Immature natural killer cell (primary cell): Measurements from ENCODE around the gene ANKRD13A. TPM values are rescaled to one million over a fixed set of nuclear protein-coding genes. Genes with fewer than 3 reads are reported as not detected.
A peak's percentile ranks its signal among the peaks of the same experiment; 100 is the strongest.
"Not testable (repeated sequence)": the region's sequence is repeated elsewhere in the genome, so short reads cannot be mapped to it uniquely, and the experiment has no call there.

Source experiments
- DNase-seq, 3 donors: peaks; one replicate each; pipeline ENCODE4 v3.0.0; 2022; ENCODE audit warnings: mixed read lengths in 1 of 3
- H3K27ac Mint-ChIP-seq, 6 donors: one replicate each; pipeline ENCODE4 v1.8.0; 2020; ENCODE audit warnings: mixed read lengths in 6 of 6, mild to moderate bottlenecking in 5 of 6, inconsistent platforms in 4 of 6, moderate library complexity in 3 of 6
- H3K27me3 Mint-ChIP-seq, 3 donors: one replicate each; pipeline ENCODE4 v1.8.0; 2020 to 2021; ENCODE audit warnings: low read depth in 3 of 3, mild to moderate bottlenecking in 3 of 3, mixed read lengths in 3 of 3, moderate library complexity in 3 of 3, inconsistent platforms in 1 of 3
- H3K36me3 Mint-ChIP-seq, 3 donors: one replicate each; pipeline ENCODE4 v1.8.0; 2020; ENCODE audit warnings: mixed read lengths in 3 of 3, inconsistent platforms in 2 of 3, mild to moderate bottlenecking in 2 of 3
- H3K4me1 Mint-ChIP-seq, 2 donors: one replicate each; pipeline ENCODE4 v1.8.0; 2020; ENCODE audit warnings: inconsistent platforms in 2 of 2, mild to moderate bottlenecking in 2 of 2, mixed read lengths in 2 of 2, moderate library complexity in 1 of 2
- H3K4me3 Mint-ChIP-seq, 5 donors: one replicate each; pipeline ENCODE4 v1.8.0; 2020; ENCODE audit warnings: mild to moderate bottlenecking in 5 of 5, mixed read lengths in 5 of 5, inconsistent platforms in 3 of 5, moderate library complexity in 3 of 5
- H3K9me3 Mint-ChIP-seq, 6 donors: one replicate each; pipeline ENCODE4 v1.8.0; 2020; ENCODE audit warnings: mild to moderate bottlenecking in 6 of 6, mixed read lengths in 6 of 6, inconsistent platforms in 4 of 6, moderate library complexity in 3 of 6
- polyA plus RNA-seq, 3 donors: library from polyadenylated mRNA; unstranded; fragments of 300-500 nt; fragmentation: Illumina TruSeq; gene quantifications; one replicate each; pipeline ENCODE4 v1.2.3, GENCODE V29; 2021

Gene ANKRD13A
- polyA plus RNA-seq, 3 donors from 2014 or later: 39.8 to 62.9 (median 40.8) TPM

DNA sequence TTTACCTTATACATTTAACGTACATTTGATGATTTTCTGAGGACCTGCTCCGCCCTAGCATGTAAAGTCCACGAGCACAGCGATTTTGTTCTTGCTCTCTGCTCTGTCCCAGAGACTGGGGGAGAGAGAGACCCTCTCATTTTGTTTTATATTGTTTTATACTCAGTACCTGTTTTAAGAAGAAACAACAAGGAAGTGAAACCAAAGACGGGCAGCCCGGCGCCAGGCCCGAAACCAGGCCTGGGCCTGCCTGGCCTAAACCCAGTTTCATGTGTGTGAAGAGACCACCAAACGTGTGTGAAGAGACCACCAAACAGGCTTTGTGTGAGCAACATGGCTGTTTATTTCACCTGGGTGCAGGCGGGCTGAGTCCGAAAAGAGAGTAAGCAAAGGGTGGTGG, 49.8 kb downstream of the ANKRD13A start:
- DNase-seq, H3K36me3 Mint-ChIP-seq, H3K9me3 Mint-ChIP-seq, H3K27me3 Mint-ChIP-seq: not testable (repeated sequence)
- peaks cover 27% of the 10 kb centered on the region in 2 donors for H3K4me1 Mint-ChIP-seq
- peak overlapping the region; percentile 84 to 99 (median 97) for H3K27ac Mint-ChIP-seq
- H3K4me3 Mint-ChIP-seq: peak overlapping the region; percentile 91 to 98 (median 93)

- H3K36me3 Mint-ChIP-seq, H3K27me3 Mint-ChIP-seq, DNase-seq, H3K9me3 Mint-ChIP-seq: not testable (repeated sequence)
- Mint-ChIP-seq H3K4me1 (peaks cover 27% of the 10 kb centered on the region in 2 donors), H3K4me3 (peak overlapping the region in 1 of 5 donors; percentile 29), H3K27ac (peak overlapping the region in 5 of 6 donors; percentile 42 to 97 (median 84))
Measured at GRCh38 chr12:110049666-110050065, 50.4 kb downstream of the ANKRD13A start.

DNA sequence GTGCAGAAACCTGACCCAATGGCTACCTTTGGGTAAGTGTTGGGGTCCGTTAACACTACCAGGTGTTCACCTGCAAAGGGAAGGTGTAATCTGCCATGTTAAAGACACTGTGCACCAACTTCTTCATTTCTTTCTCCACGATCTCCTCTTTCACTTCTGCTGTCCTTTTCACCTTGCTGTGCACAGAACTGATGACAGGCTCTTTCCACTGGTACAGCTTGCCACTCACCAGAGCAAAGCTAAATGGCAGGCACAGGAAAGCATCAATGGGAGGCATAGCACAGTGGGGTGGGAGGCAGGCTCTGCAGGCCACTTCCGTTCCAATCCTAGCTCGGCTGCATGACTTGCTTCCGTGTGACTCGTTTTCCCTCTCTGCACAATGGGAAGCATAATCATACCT, 51.7 kb downstream of the ANKRD13A start:
- H3K27me3 Mint-ChIP-seq: peaks cover 0 to 4% (median 3%) of the 10 kb centered on the region in 3 donors
- peaks cover 27% of the 10 kb centered on the region in 2 donors for H3K4me1 Mint-ChIP-seq
- no peak overlapping the region for H3K4me3 Mint-ChIP-seq
- H3K36me3 Mint-ChIP-seq: no peaks in the 10 kb centered on the region
- no peak for DNase-seq
- no peaks in the 10 kb centered on the region for H3K9me3 Mint-ChIP-seq
- H3K27ac Mint-ChIP-seq: peak overlapping the region in 1 of 6 donors; percentile 7

DNA sequence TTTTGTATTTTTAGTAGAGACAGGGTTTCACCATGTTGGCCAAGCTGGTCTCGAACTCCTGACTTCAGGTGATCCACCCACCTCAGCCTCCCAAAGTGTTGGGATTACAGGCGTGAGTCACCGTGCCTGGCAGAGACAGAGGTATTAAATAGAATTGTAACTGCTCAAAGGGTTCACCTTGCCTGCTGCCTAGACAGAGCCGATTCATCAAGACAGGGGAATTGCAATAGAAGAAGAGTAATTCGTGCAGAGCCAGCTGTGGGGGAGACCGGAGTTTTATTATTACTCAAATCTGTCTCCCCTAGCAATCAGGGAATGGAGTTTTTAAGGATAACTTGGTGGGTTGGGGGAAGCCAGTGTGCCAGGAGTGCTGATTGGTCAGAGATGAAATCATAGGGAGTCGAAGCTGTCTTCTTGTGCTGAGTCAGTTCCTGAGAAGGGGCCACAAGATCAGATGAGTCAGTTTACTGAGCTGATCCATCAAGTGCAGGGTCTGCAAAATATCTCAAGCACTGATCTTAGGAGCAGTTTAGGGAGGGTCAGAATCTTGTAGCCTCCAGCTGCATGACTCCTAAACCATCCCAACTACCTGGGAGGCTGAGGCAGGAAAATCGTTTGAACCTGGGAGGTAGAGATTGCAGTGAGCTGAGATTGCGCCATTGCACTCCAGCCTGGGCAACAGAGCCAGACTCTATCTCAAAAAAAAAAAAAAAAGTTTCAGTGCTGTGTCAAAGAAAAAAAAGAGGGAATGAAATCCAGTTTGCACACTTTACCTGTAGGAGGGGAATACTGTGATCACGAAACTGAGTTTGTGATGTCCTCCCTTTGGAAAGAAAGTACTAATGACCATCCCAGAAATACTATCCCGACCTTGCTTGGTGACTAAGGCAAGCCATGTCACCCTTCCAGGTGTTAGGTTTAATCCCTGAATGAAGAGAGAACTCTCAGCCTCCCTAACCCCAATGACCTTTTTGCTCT, 56.4 kb downstream of the ANKRD13A start:
- not testable (repeated sequence) for H3K27me3 Mint-ChIP-seq, H3K4me3 Mint-ChIP-seq, H3K9me3 Mint-ChIP-seq, H3K36me3 Mint-ChIP-seq, H3K4me1 Mint-ChIP-seq, DNase-seq
- peak overlapping the region in 1 of 6 donors; percentile 21 for H3K27ac Mint-ChIP-seq

GRCh38 chr12:110056643-110057042, 57.4 kb downstream of the ANKRD13A start:
- H3K4me1 Mint-ChIP-seq, H3K27me3 Mint-ChIP-seq, DNase-seq, H3K36me3 Mint-ChIP-seq, H3K9me3 Mint-ChIP-seq, H3K27ac Mint-ChIP-seq, H3K4me3 Mint-ChIP-seq: not testable (repeated sequence)

GRCh38 chr12:110058875-110059615, 59.8 kb downstream of the ANKRD13A start:
- Mint-ChIP-seq H3K4me3 (no peak overlapping the region), H3K36me3 (no peaks in the 10 kb centered on the region), H3K27ac (no peak overlapping the region), H3K4me1 (no peaks in the 10 kb centered on the region), H3K9me3 (no peaks in the 10 kb centered on the region), H3K27me3 (peaks cover 4 to 5% (median 4%) of the 10 kb centered on the region in 3 donors)
- no peak for DNase-seq

DNA sequence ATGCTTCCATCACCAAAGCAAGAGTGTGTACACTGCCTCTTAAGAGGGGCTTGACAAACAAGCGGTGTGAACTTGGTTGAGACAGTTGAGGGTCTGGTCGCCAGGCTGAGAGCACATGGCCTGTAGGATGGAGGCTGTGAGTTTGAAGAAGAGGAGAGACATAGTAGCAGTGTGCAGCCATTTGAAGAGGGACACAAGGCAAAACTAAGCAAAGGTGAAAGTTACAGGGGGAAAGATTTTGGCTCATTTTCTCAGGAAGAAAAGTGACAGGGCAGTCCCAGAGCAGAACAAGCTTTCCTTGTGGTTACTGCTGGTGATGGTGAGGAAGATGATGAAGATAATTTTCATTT, 60.4 kb downstream of the ANKRD13A start:
- no peak for DNase-seq
- Mint-ChIP-seq H3K36me3 (no peaks in the 10 kb centered on the region), H3K9me3 (no peaks in the 10 kb centered on the region), H3K4me1 (no peaks in the 10 kb centered on the region), H3K27ac (no peak overlapping the region), H3K4me3 (no peak overlapping the region), H3K27me3 (peaks cover 4 to 5% (median 4%) of the 10 kb centered on the region in 3 donors)

DNA sequence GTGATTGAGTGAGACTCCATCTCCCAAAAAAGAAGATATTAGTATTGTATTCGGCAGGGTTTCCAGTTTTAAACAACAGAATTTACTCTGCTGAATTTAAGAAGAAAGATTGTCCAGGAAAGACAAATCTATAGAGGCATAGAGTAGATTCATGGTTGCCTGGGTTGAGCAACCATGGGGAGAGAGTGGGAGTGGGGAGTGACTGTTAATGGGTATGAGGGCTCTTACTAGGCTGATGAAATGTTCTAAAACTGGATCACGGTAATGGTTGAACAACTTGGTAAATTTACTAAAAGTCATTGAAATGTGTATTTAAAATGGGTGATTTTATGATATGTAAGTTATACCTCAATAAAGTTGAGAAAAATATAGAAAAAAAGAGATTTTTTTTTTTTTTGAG, 63.0 kb downstream of the ANKRD13A start:
- no peaks in the 10 kb centered on the region for H3K4me1 Mint-ChIP-seq
- H3K27me3 Mint-ChIP-seq: peaks cover 4 to 5% (median 4%) of the 10 kb centered on the region in 3 donors
- no peak overlapping the region for H3K27ac Mint-ChIP-seq
- no peak overlapping the region for H3K4me3 Mint-ChIP-seq
- H3K36me3 Mint-ChIP-seq: no peaks in the 10 kb centered on the region
- DNase-seq: no peak
- H3K9me3 Mint-ChIP-seq: no peaks in the 10 kb centered on the region

- no peaks in the 10 kb centered on the region for H3K36me3 Mint-ChIP-seq
- no peak overlapping the region for H3K4me3 Mint-ChIP-seq
- no peak for DNase-seq
- peak overlapping the region in 1 of 6 donors; percentile 1 for H3K27ac Mint-ChIP-seq
- peaks cover 4% of the 10 kb centered on the region in 3 donors for H3K27me3 Mint-ChIP-seq
- H3K4me1 Mint-ChIP-seq: no peaks in the 10 kb centered on the region
- H3K9me3 Mint-ChIP-seq: no peaks in the 10 kb centered on the region
Measured at GRCh38 chr12:110065540-110065939, 66.3 kb downstream of the ANKRD13A start.

DNA sequence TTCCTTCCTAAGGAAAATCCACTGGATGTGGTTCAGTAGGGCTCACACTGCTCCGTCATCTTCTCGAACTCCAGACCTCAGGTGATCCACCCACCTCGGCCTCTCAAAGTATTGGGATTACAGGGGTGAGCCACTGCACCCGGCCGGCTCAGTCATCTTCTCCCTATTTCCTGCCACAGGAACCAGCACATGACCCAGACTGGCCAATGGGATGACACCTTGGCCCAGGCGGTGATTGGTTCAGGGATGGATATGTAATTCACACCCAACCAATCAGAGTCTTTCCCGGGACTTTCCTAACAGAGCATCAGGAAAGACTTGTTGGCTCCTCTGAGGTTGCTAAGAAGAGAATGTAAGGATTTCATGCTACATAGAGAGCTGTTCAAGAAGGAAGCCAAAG, 68.3 kb downstream of the ANKRD13A start:
- no peak overlapping the region for H3K4me3 Mint-ChIP-seq
- H3K27ac Mint-ChIP-seq: no peak overlapping the region
- H3K9me3 Mint-ChIP-seq: no peaks in the 10 kb centered on the region
- DNase-seq: no peak
- H3K4me1 Mint-ChIP-seq: peaks cover 0 to 2% of the 10 kb centered on the region in 2 donors
- H3K36me3 Mint-ChIP-seq: no peaks in the 10 kb centered on the region
- peaks cover 0 to 7% (median 0%) of the 10 kb centered on the region in 3 donors for H3K27me3 Mint-ChIP-seq

- H3K4me1 Mint-ChIP-seq, H3K36me3 Mint-ChIP-seq, H3K9me3 Mint-ChIP-seq, H3K4me3 Mint-ChIP-seq, H3K27ac Mint-ChIP-seq, H3K27me3 Mint-ChIP-seq, DNase-seq: not testable (repeated sequence)
Measured at GRCh38 chr12:110068115-110068514, 68.9 kb downstream of the ANKRD13A start.

- DNase-seq: no peak
- Mint-ChIP-seq H3K4me3 (no peak overlapping the region), H3K27me3 (peaks cover 0 to 9% (median 0%) of the 10 kb centered on the region in 3 donors), H3K9me3 (no peaks in the 10 kb centered on the region), H3K4me1 (peaks cover 10 to 12% of the 10 kb centered on the region in 2 donors), H3K36me3 (no peaks in the 10 kb centered on the region), H3K27ac (no peak overlapping the region)
Measured at GRCh38 chr12:110068654-110069053, 69.4 kb downstream of the ANKRD13A start.

GRCh38 chr12:110071504-110071903, 72.3 kb downstream of the ANKRD13A start:
- DNase-seq: no peak
- Mint-ChIP-seq H3K4me3 (no peak overlapping the region), H3K36me3 (no peaks in the 10 kb centered on the region), H3K27ac (no peak overlapping the region), H3K27me3 (peaks cover 0 to 9% (median 3%) of the 10 kb centered on the region in 3 donors), H3K4me1 (peaks cover 12 to 15% of the 10 kb centered on the region in 2 donors), H3K9me3 (no peaks in the 10 kb centered on the region)

GRCh38 chr12:110071967-110072366, 72.7 kb downstream of the ANKRD13A start:
- Mint-ChIP-seq H3K9me3 (no peaks in the 10 kb centered on the region), H3K4me1 (peaks cover 12 to 15% of the 10 kb centered on the region in 2 donors), H3K27me3 (peaks cover 0 to 9% (median 3%) of the 10 kb centered on the region in 3 donors), H3K4me3 (peak overlapping the region in 3 of 5 donors; percentile 12 to 91 (median 43)), H3K36me3 (no peaks in the 10 kb centered on the region), H3K27ac (no peak overlapping the region)
- DNase-seq: no peak
